Measurements from ENCODE around the gene CDC42EP5. TPM values are rescaled to one million over a fixed set of nuclear protein-coding genes. Genes with fewer than 3 reads are reported as not detected.
"Not testable (repeated sequence)": the region's sequence is repeated elsewhere in the genome, so short reads cannot be mapped to it uniquely, and the experiment has no call there.

CDC42EP5 gene
- total RNA-seq = not detected

- Histone ChIP-seq H3K9me3 (ENCODE audit: low read depth, low read length) (no peaks in the 10 kb centered on the region), H3K4me1 (ENCODE audit: insufficient read depth, low read length) (peaks cover 11% of the 10 kb centered on the region), H3K27me3 (ENCODE audit: insufficient read depth, low read length) (peaks cover 59% of the 10 kb centered on the region), H3K4me3 (ENCODE audit: low read length) (no peak within 1 kb of the TSS)
Observed at GRCh38 chr19:54473071-54473891, at the start of gene CDC42EP5. CDC42EP5 (minus strand) TSS chr19:54473296; CDS start chr19:54465547, 7,749 bp downstream.

- Histone ChIP-seq H3K4me1 (ENCODE audit: insufficient read depth, low read length) (peaks cover 24% of the 10 kb centered on the region), H3K9me3 (ENCODE audit: low read depth, low read length) (no peaks in the 10 kb centered on the region), H3K27me3 (ENCODE audit: insufficient read depth, low read length) (peaks cover 9% of the 10 kb centered on the region), H3K4me3 (ENCODE audit: low read length) (no peak overlapping the region)
Observed at GRCh38 chr19:54521860-54522513, 48.9 kb upstream of the CDC42EP5 start.

- Histone ChIP-seq H3K9me3 (ENCODE audit: low read depth, low read length) (no peaks in the 10 kb centered on the region), H3K4me3 (ENCODE audit: low read length) (no peak overlapping the region), H3K27me3 (ENCODE audit: insufficient read depth, low read length) (peaks cover 9% of the 10 kb centered on the region), H3K4me1 (ENCODE audit: insufficient read depth, low read length) (peaks cover 24% of the 10 kb centered on the region)
Observed at GRCh38 chr19:54521022-54521859, 48.1 kb upstream of the CDC42EP5 start.

- Histone ChIP-seq H3K4me3 (ENCODE audit: low read length) (no peak overlapping the region), H3K27me3 (ENCODE audit: insufficient read depth, low read length) (peaks cover 17% of the 10 kb centered on the region), H3K9me3 (ENCODE audit: low read depth, low read length) (no peaks in the 10 kb centered on the region), H3K4me1 (ENCODE audit: insufficient read depth, low read length) (peaks cover 24% of the 10 kb centered on the region)
Observed at GRCh38 chr19:54518844-54519243, 45.7 kb upstream of the CDC42EP5 start.

GRCh38 chr19:54517483-54517882 lies 44.4 kb upstream of the CDC42EP5 start:
- H3K9me3 ChIP-seq (ENCODE audit: low read depth, low read length) = no peaks in the 10 kb centered on the region
- H3K4me1 ChIP-seq (ENCODE audit: insufficient read depth, low read length) = peaks cover 15% of the 10 kb centered on the region
- H3K4me3 ChIP-seq (ENCODE audit: low read length) = no peak overlapping the region
- peaks cover 17% of the 10 kb centered on the region for H3K27me3 ChIP-seq (ENCODE audit: insufficient read depth, low read length)

GRCh38 chr19:54515156-54515555 lies 42.1 kb upstream of the CDC42EP5 start:
- Histone ChIP-seq H3K4me3 (ENCODE audit: low read length) (no peak overlapping the region), H3K4me1 (ENCODE audit: insufficient read depth, low read length) (no peaks in the 10 kb centered on the region), H3K27me3 (ENCODE audit: insufficient read depth, low read length) (peaks cover 12% of the 10 kb centered on the region), H3K9me3 (ENCODE audit: low read depth, low read length) (no peaks in the 10 kb centered on the region)

- H3K9me3 ChIP-seq (ENCODE audit: low read depth, low read length); H3K4me3 ChIP-seq (ENCODE audit: low read length); H3K27me3 ChIP-seq (ENCODE audit: insufficient read depth, low read length): not testable (repeated sequence)
- peaks cover 16% of the 10 kb centered on the region for H3K4me1 ChIP-seq (ENCODE audit: insufficient read depth, low read length)
Observed at GRCh38 chr19:54509200-54509940, 36.3 kb upstream of the CDC42EP5 start.

GRCh38 chr19:54508487-54508886 lies 35.4 kb upstream of the CDC42EP5 start:
- not testable (repeated sequence) for H3K27me3 ChIP-seq (ENCODE audit: insufficient read depth, low read length)
- peaks cover 16% of the 10 kb centered on the region for H3K4me1 ChIP-seq (ENCODE audit: insufficient read depth, low read length)

GRCh38 chr19:54507824-54508223 lies 34.7 kb upstream of the CDC42EP5 start:
- Histone ChIP-seq H3K4me3 (ENCODE audit: low read length) (no peak overlapping the region), H3K27me3 (ENCODE audit: insufficient read depth, low read length) (peaks cover 6% of the 10 kb centered on the region), H3K9me3 (ENCODE audit: low read depth, low read length) (no peaks in the 10 kb centered on the region), H3K4me1 (ENCODE audit: insufficient read depth, low read length) (peaks cover 16% of the 10 kb centered on the region)

More at GRCh38 chr19:54508487-54508886, 35.4 kb upstream of the CDC42EP5 start:
- not testable (repeated sequence) for H3K4me3 ChIP-seq (ENCODE audit: low read length); H3K9me3 ChIP-seq (ENCODE audit: low read depth, low read length)

- H3K4me1 ChIP-seq (ENCODE audit: insufficient read depth, low read length) = peaks cover 16% of the 10 kb centered on the region
- not testable (repeated sequence) for H3K4me3 ChIP-seq (ENCODE audit: low read length); H3K27me3 ChIP-seq (ENCODE audit: insufficient read depth, low read length); H3K9me3 ChIP-seq (ENCODE audit: low read depth, low read length)
Observed at GRCh38 chr19:54507038-54507717, 34.1 kb upstream of the CDC42EP5 start.

GRCh38 chr19:54506079-54506478 lies 33.0 kb upstream of the CDC42EP5 start:
- peaks cover 9% of the 10 kb centered on the region for H3K27me3 ChIP-seq (ENCODE audit: insufficient read depth, low read length)
- H3K4me3 ChIP-seq (ENCODE audit: low read length) = no peak overlapping the region
- no peaks in the 10 kb centered on the region for H3K9me3 ChIP-seq (ENCODE audit: low read depth, low read length)
- peaks cover 16% of the 10 kb centered on the region for H3K4me1 ChIP-seq (ENCODE audit: insufficient read depth, low read length)

GRCh38 chr19:54505542-54505941 lies 32.4 kb upstream of the CDC42EP5 start:
- not testable (repeated sequence) for H3K4me3 ChIP-seq (ENCODE audit: low read length); H3K9me3 ChIP-seq (ENCODE audit: low read depth, low read length)
- H3K27me3 ChIP-seq (ENCODE audit: insufficient read depth, low read length) = peaks cover 12% of the 10 kb centered on the region
- peaks cover 16% of the 10 kb centered on the region for H3K4me1 ChIP-seq (ENCODE audit: insufficient read depth, low read length)

GRCh38 chr19:54502518-54503048 lies 29.5 kb upstream of the CDC42EP5 start, which contains the start of gene LAIR2:
LAIR2 (plus strand) TSS chr19:54502831; CDS start chr19:54502919, 88 bp downstream.
- Histone ChIP-seq H3K27me3 (ENCODE audit: insufficient read depth, low read length) (peaks cover 12% of the 10 kb centered on the region), H3K4me3 (ENCODE audit: low read length) (peak within 1 kb of the TSS; percentile 23)

GRCh38 chr19:54498451-54498772 lies 25.3 kb upstream of the CDC42EP5 start:
- not testable (repeated sequence) for H3K4me3 ChIP-seq (ENCODE audit: low read length); H3K9me3 ChIP-seq (ENCODE audit: low read depth, low read length); H3K4me1 ChIP-seq (ENCODE audit: insufficient read depth, low read length)
- peaks cover 26% of the 10 kb centered on the region for H3K27me3 ChIP-seq (ENCODE audit: insufficient read depth, low read length)

More at GRCh38 chr19:54502518-54503048, 29.5 kb upstream of the CDC42EP5 start, which contains the start of gene LAIR2:
- H3K4me1 ChIP-seq (ENCODE audit: insufficient read depth, low read length) = peaks cover 8% of the 10 kb centered on the region
- no peaks in the 10 kb centered on the region for H3K9me3 ChIP-seq (ENCODE audit: low read depth, low read length)
